SK-N-SH treated with all-trans-retinoic acid at 6 μM for 48 hours (cell line): ENCODE results near the gene SLC38A9.

Experiments
- ARNTL ChIP-seq: fragments of 450-650 bp; formaldehyde crosslinking; IDR thresholded peaks from 2 replicates; pipeline ENCODE4 v1.5.0; 2020; ENCODE audit warnings: low read depth, mild to moderate bottlenecking, moderate library complexity, borderline replicate concordance
- BACH2 ChIP-seq: fragments of 250-450 bp; sonication (Bioruptor Pico); IDR thresholded peaks from 2 replicates; pipeline ENCODE4 v1.9.0; 2021; ENCODE audit warnings: mild to moderate bottlenecking, borderline replicate concordance
- CREB5 ChIP-seq: fragments of 250-450 bp; sonication (Bioruptor Pico); IDR thresholded peaks from 2 replicates; pipeline ENCODE4 v1.5.1; 2020; ENCODE audit warnings: low read depth, mild to moderate bottlenecking, moderate library complexity
- ESRRG ChIP-seq: fragments of 250-450 bp; sonication (Bioruptor Pico); IDR thresholded peaks from 2 replicates; pipeline ENCODE4 v1.6.1; 2021; ENCODE audit warnings: mild to moderate bottlenecking
- ISL1 ChIP-seq: fragments of 250-450 bp; sonication (Bioruptor Pico); IDR thresholded peaks from 2 replicates; pipeline ENCODE4 v2.1.2; 2022; ENCODE audit warnings: mild to moderate bottlenecking, moderate library complexity
- PATZ1 ChIP-seq: fragments of 250-450 bp; sonication (Bioruptor Pico); IDR thresholded peaks from 2 replicates; pipeline ENCODE4 v1.8.0; 2020; ENCODE audit warnings: mild to moderate bottlenecking, moderate library complexity, borderline replicate concordance
- RARB ChIP-seq: fragments of 250-450 bp; sonication (Bioruptor Pico); IDR thresholded peaks from 2 replicates; pipeline ENCODE4 v1.8.0; 2021; ENCODE audit warnings: mild to moderate bottlenecking, moderate library complexity
- TCF4 ChIP-seq: fragments of 250-450 bp; sonication (Bioruptor Pico); IDR thresholded peaks from 2 replicates; pipeline ENCODE4 v1.8.0; 2021; ENCODE audit warnings: mild to moderate bottlenecking, moderate library complexity, borderline replicate concordance
- TOX ChIP-seq: fragments of 250-450 bp; sonication (Bioruptor Pico); IDR thresholded peaks from 2 replicates; pipeline ENCODE4 v1.8.0; 2021; ENCODE audit warnings: mild to moderate bottlenecking, moderate library complexity, borderline replicate concordance
- TSHZ2 ChIP-seq: fragments of 250-450 bp; sonication (Bioruptor Pico); IDR thresholded peaks from 2 replicates; pipeline ENCODE4 v1.5.0; 2020; ENCODE audit warnings: mild to moderate bottlenecking, moderate library complexity
- ZC3H10 ChIP-seq: fragments of 250-450 bp; sonication (Bioruptor Pico); IDR thresholded peaks from 2 replicates; pipeline ENCODE4 v1.5.1; 2021; ENCODE audit warnings: mild to moderate bottlenecking, moderate library complexity
- ZFP3 ChIP-seq: fragments of 250-450 bp; sonication (Bioruptor Pico); IDR thresholded peaks from 2 replicates; pipeline ENCODE4 v1.5.0; 2020; ENCODE audit warnings: mild to moderate bottlenecking, moderate library complexity
- ZFP30 ChIP-seq: fragments of 450-650 bp; formaldehyde crosslinking; IDR thresholded peaks from 2 replicates; pipeline ENCODE4 v1.5.0; 2022; ENCODE audit warnings: mild to moderate bottlenecking, moderate library complexity
- ZNF70 ChIP-seq: fragments of 450-650 bp; formaldehyde crosslinking; IDR thresholded peaks from 2 replicates; pipeline ENCODE4 v1.5.0; 2020; ENCODE audit warnings: mild to moderate bottlenecking, moderate library complexity

GRCh38 chr5:55706230-55706629, 5.9 kb downstream of the SLC38A9 start:
- no peak for TF ChIP-seq CREB5 (CRISPR knock-in tag)
- no peak for TF ChIP-seq ZFP3
- no peak for TF ChIP-seq PATZ1
- no peak for TF ChIP-seq ARNTL (CRISPR knock-in tag)
- TF ChIP-seq BACH2 (CRISPR knock-in tag), result no peak
- TF ChIP-seq ZNF70 (CRISPR knock-in tag), result no peak
- no peak for TF ChIP-seq RARB (CRISPR knock-in tag)
- no peak for TF ChIP-seq ZC3H10 (CRISPR knock-in tag)
- no peak for TF ChIP-seq ESRRG (CRISPR knock-in tag)
- no peak for TF ChIP-seq TOX (CRISPR knock-in tag)
- no peak for TF ChIP-seq TCF4 (CRISPR knock-in tag)
- no peak for TF ChIP-seq ISL1 (CRISPR knock-in tag)
- no peak for TF ChIP-seq ZFP30 (CRISPR knock-in tag)
- no peak for TF ChIP-seq TSHZ2 (CRISPR knock-in tag)
